ENCODE data around the gene BMP4. TPM values are rescaled to one million over a fixed set of nuclear protein-coding genes. Genes with fewer than 3 reads are reported as not detected.

The BMP4 gene
- total and polyA plus RNA-seq, 2 of the 13 experiments (the other 11 are each of a cell fraction or from before 2014, with no cell fraction given) = 56.4 to 169 TPM

- TF ChIP-seq FOXO4 (CRISPR knock-in tag; conservative IDR thresholded peaks at IDR 0.05) (no peak), MEF2D (CRISPR knock-in tag; IDR thresholded peaks at IDR 0.05) (peak; percentile 63; the same call in 1 of the 2 replicates), ZNF460 (CRISPR knock-in tag; IDR thresholded peaks at IDR 0.05; ENCODE audit: borderline replicate concordance) (no peak; the same call in 1 of the 2 replicates), ZNF570 (CRISPR knock-in tag; IDR thresholded peaks at IDR 0.05; ENCODE audit: borderline replicate concordance) (no peak), ZNF777 (CRISPR knock-in tag; IDR thresholded peaks at IDR 0.05) (peak; percentile 97), FOXK2 (IDR thresholded peaks at IDR 0.05) (no peak), HNRNPLL (IDR thresholded peaks at IDR 0.05; ENCODE audit: low read depth, low read length, poor library complexity, severe bottlenecking) (peak; percentile 73), ZNF160 (CRISPR knock-in tag; IDR thresholded peaks at IDR 0.05) (no peak), FOSL2 (CRISPR knock-in tag; IDR thresholded peaks at IDR 0.05) (peak; percentile 37; the same call in 1 of the 2 replicates), GATA4 (IDR thresholded peaks at IDR 0.05; ENCODE audit: borderline replicate concordance, low read depth) (0 out of 2 replicates have a peak, but pooled peaks have one; percentile 62), ZNF652 (CRISPR knock-in tag; IDR thresholded peaks at IDR 0.05; ENCODE audit: borderline replicate concordance, low read depth) (no peak; the same call in 1 of the 2 replicates), MATR3 (CRISPR knock-in tag; IDR thresholded peaks at IDR 0.05) (no peak), ZNF292 (CRISPR knock-in tag; IDR thresholded peaks at IDR 0.05; ENCODE audit: borderline replicate concordance, low read depth) (peak; percentile 20), ZSCAN22 (CRISPR knock-in tag; IDR thresholded peaks at IDR 0.05) (peak; percentile 77; the same call in 1 of the 2 replicates), RFXANK (CRISPR knock-in tag; IDR thresholded peaks at IDR 0.05) (peak; percentile 29; the same call in 1 of the 2 replicates), ZSCAN20 (CRISPR knock-in tag; IDR thresholded peaks at IDR 0.05; ENCODE audit: borderline replicate concordance) (peak; percentile 68; the same call in 1 of the 2 replicates), ZNF614 (CRISPR knock-in tag; IDR thresholded peaks at IDR 0.05; ENCODE audit: borderline replicate concordance) (peak; percentile 63; the same call in 1 of the 2 replicates), ZNF263 (CRISPR knock-in tag; IDR thresholded peaks at IDR 0.05) (peak; percentile 91), JUNB (CRISPR knock-in tag; IDR thresholded peaks at IDR 0.05; ENCODE audit: borderline replicate concordance) (peak; percentile 67; the same call in 1 of the 2 replicates), TFDP2 (CRISPR knock-in tag; IDR thresholded peaks at IDR 0.05) (peak; percentile 79)
- TF ChIP-seq, protein P1, sequence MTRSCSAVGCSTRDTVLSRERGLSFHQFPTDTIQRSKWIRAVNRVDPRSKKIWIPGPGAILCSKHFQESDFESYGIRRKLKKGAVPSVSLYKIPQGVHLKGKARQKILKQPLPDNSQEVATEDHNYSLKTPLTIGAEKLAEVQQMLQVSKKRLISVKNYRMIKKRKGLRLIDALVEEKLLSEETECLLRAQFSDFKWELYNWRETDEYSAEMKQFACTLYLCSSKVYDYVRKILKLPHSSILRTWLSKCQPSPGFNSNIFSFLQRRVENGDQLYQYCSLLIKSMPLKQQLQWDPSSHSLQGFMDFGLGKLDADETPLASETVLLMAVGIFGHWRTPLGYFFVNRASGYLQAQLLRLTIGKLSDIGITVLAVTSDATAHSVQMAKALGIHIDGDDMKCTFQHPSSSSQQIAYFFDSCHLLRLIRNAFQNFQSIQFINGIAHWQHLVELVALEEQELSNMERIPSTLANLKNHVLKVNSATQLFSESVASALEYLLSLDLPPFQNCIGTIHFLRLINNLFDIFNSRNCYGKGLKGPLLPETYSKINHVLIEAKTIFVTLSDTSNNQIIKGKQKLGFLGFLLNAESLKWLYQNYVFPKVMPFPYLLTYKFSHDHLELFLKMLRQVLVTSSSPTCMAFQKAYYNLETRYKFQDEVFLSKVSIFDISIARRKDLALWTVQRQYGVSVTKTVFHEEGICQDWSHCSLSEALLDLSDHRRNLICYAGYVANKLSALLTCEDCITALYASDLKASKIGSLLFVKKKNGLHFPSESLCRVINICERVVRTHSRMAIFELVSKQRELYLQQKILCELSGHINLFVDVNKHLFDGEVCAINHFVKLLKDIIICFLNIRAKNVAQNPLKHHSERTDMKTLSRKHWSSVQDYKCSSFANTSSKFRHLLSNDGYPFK (CRISPR knock-in tag; IDR thresholded peaks at IDR 0.05; ENCODE audit: borderline replicate concordance) = peak; percentile 65; the same call in 1 of the 2 replicates
- TF ChIP-seq, protein P2, sequence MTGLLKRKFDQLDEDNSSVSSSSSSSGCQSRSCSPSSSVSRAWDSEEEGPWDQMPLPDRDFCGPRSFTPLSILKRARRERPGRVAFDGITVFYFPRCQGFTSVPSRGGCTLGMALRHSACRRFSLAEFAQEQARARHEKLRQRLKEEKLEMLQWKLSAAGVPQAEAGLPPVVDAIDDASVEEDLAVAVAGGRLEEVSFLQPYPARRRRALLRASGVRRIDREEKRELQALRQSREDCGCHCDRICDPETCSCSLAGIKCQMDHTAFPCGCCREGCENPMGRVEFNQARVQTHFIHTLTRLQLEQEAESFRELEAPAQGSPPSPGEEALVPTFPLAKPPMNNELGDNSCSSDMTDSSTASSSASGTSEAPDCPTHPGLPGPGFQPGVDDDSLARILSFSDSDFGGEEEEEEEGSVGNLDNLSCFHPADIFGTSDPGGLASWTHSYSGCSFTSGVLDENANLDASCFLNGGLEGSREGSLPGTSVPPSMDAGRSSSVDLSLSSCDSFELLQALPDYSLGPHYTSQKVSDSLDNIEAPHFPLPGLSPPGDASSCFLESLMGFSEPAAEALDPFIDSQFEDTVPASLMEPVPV (CRISPR knock-in tag; IDR thresholded peaks at IDR 0.05) = peak; percentile 68; the same call in 1 of the 2 replicates
Measured at GRCh38 chr14:53956427-53957201, at the start of gene BMP4 (continued).

Data from HepG2 (cell line).